Parathyroid adenoma (tissue), 2 donors: ENCODE data around the gene SIGLEC8.
A peak's percentile ranks its signal among the peaks of the same experiment; 100 is the strongest.

ENCODE experiments used
- H2AFZ ChIP-seq: fragments of 300-600 bp; sonication (generic); one replicate; pipeline ENCODE4 v1.7.0; 2017; ENCODE audit warnings: antibody characterized with exemption, mild to moderate bottlenecking
- H3K27ac ChIP-seq: fragments of 300-600 bp; sonication (generic); one replicate; pipeline ENCODE4 v1.7.0; 2017
- H3K27me3 ChIP-seq: fragments of 300-600 bp; sonication (generic); one replicate; pipeline ENCODE4 v1.7.0; 2017; ENCODE audit warnings: low read length; ENCODE audit not compliant: control insufficient read depth, insufficient read depth
- H3K36me3 ChIP-seq: fragments of 300-600 bp; sonication (generic); one replicate; pipeline ENCODE4 v1.7.0; 2017; ENCODE audit warnings: low read length; ENCODE audit not compliant: control insufficient read depth, insufficient read depth
- H3K4me1 ChIP-seq: fragments of 300-600 bp; sonication (generic); one replicate; pipeline ENCODE4 v1.7.0; 2017; ENCODE audit warnings: control low read depth
- H3K4me2 ChIP-seq: fragments of 300-600 bp; sonication (generic); one replicate; pipeline ENCODE4 v1.7.0; 2017; ENCODE audit warnings: low read length
- H3K4me3 ChIP-seq: fragments of 300-600 bp; sonication (generic); one replicate; pipeline ENCODE4 v1.7.0; 2017; ENCODE audit warnings: low read depth, low read length
- H3K79me2 ChIP-seq: fragments of 300-600 bp; sonication (generic); one replicate; pipeline ENCODE4 v1.7.0; 2017; ENCODE audit warnings: control low read depth
- H3K9ac ChIP-seq: fragments of 300-600 bp; sonication (generic); one replicate; pipeline ENCODE4 v1.7.0; 2017; ENCODE audit warnings: mild to moderate bottlenecking
- H3K9me3 ChIP-seq: fragments of 300-600 bp; sonication (generic); one replicate; pipeline ENCODE4 v1.7.0; 2017; ENCODE audit warnings: low read length; ENCODE audit not compliant: control insufficient read depth
- TF ChIP-seq, protein P1 (sequence below): fragments of 300-600 bp; sonication (generic); IDR thresholded peaks from one replicate; pipeline ENCODE4 v1.7.0; 2017; ENCODE audit warnings: antibody characterized with exemption, mild to moderate bottlenecking
- donor health status: primary hyperparathyroidism.

Gene SIGLEC8

DNA sequence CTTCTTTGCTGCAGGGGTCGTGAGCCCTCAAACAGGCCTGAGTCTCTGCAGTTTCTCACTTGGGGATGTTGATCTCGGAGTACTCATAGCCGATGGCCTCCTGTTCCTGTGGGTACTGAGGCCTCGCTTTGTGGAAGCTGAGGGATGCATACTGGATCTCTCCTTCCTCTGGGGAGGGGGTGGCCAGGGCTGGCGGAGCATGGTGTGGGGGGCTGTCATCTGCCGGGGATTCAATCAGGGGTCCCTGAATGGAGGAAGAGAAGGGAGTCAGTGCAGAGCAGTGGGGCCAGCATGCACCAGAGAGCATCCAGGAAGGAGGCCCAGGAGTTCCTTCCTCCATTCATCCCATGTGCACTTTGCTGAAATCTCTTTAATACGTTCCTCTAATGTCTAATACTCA, 33.3 kb upstream of the SIGLEC8 start:
- no peak overlapping the region for H3K27ac ChIP-seq
- H3K79me2 ChIP-seq = no peaks in the 10 kb centered on the region
- H3K9me3 ChIP-seq = no peaks in the 10 kb centered on the region
- no peak overlapping the region for H3K4me3 ChIP-seq
- H3K4me1 ChIP-seq = no peaks in the 10 kb centered on the region
- H2AFZ ChIP-seq = no peak overlapping the region
- TF ChIP-seq, protein P1, sequence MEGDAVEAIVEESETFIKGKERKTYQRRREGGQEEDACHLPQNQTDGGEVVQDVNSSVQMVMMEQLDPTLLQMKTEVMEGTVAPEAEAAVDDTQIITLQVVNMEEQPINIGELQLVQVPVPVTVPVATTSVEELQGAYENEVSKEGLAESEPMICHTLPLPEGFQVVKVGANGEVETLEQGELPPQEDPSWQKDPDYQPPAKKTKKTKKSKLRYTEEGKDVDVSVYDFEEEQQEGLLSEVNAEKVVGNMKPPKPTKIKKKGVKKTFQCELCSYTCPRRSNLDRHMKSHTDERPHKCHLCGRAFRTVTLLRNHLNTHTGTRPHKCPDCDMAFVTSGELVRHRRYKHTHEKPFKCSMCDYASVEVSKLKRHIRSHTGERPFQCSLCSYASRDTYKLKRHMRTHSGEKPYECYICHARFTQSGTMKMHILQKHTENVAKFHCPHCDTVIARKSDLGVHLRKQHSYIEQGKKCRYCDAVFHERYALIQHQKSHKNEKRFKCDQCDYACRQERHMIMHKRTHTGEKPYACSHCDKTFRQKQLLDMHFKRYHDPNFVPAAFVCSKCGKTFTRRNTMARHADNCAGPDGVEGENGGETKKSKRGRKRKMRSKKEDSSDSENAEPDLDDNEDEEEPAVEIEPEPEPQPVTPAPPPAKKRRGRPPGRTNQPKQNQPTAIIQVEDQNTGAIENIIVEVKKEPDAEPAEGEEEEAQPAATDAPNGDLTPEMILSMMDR = no peak
- H3K27me3 ChIP-seq = no peaks in the 10 kb centered on the region
- no peak overlapping the region for H3K4me2 ChIP-seq
- H3K36me3 ChIP-seq = no peaks in the 10 kb centered on the region
- no peak overlapping the region for H3K9ac ChIP-seq

- Histone ChIP-seq H3K9ac (no peak overlapping the region), H3K4me2 (no peak overlapping the region), H3K36me3 (no peaks in the 10 kb centered on the region), H3K79me2 (no peaks in the 10 kb centered on the region), H3K27me3 (no peaks in the 10 kb centered on the region), H2AFZ (peak overlapping the region; percentile 61), H3K9me3 (no peaks in the 10 kb centered on the region), H3K4me1 (no peaks in the 10 kb centered on the region), H3K27ac (peak overlapping the region; percentile 29), H3K4me3 (no peak overlapping the region)
- TF ChIP-seq, protein P1 = no peak
Observed at GRCh38 chr19:51490676-51491075, 32.4 kb upstream of the SIGLEC8 start.

DNA sequence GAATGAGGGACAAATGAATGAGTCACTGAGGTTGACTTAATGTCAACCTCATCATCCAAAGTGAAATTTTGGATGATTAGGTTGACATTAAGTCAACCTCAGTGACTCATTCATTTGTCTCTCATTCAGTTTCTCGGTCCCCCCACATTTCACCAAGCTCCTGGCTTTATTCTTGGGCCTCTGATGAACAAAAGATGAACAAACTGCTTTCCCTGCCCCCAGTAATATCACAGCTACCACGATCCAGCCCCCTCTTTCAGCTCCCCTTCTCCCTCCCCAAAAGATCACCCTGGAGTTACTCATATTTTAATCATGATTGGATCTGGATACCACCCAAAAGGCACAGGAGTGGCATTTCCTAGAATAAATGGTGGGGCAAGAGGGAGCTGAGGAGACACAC, 30.9 kb upstream of the SIGLEC8 start:
- no peak overlapping the region for H3K4me2 ChIP-seq
- no peak overlapping the region for H2AFZ ChIP-seq
- H3K4me1 ChIP-seq = no peaks in the 10 kb centered on the region
- no peak overlapping the region for H3K9ac ChIP-seq
- TF ChIP-seq, protein P1 = no peak
- H3K4me3 ChIP-seq = no peak overlapping the region
- H3K36me3 ChIP-seq = no peaks in the 10 kb centered on the region
- H3K79me2 ChIP-seq = no peaks in the 10 kb centered on the region
- H3K9me3 ChIP-seq = no peaks in the 10 kb centered on the region
- no peaks in the 10 kb centered on the region for H3K27me3 ChIP-seq
- H3K27ac ChIP-seq = no peak overlapping the region

DNA sequence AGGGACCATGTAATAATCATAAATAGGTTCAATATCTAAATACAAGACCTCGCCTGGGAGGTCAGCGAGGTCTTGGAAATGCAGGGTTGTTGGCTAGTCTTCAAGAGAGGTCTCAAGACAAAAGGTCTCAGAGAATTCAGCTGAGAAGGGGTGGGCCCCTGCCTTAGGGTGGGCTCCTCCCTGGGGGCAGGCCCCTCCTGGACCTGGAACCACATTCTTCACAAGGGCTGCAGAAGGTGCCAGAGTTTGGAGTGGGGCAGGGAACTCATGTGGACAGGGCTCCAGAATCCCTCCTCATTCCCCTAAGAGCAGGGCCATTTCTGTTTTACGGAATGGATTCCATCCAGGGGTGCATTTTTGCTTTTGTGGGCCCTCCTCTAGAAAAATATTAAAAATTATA, 30.2 kb upstream of the SIGLEC8 start:
- Histone ChIP-seq H3K4me3 (no peak overlapping the region), H3K9ac (no peak overlapping the region), H3K9me3 (no peaks in the 10 kb centered on the region), H3K27me3 (no peaks in the 10 kb centered on the region), H3K27ac (no peak overlapping the region), H3K4me1 (no peaks in the 10 kb centered on the region), H3K79me2 (no peaks in the 10 kb centered on the region), H3K4me2 (no peak overlapping the region), H2AFZ (no peak overlapping the region), H3K36me3 (no peaks in the 10 kb centered on the region)
- TF ChIP-seq, protein P1 = no peak

- no peaks in the 10 kb centered on the region for H3K27me3 ChIP-seq
- H3K9me3 ChIP-seq = no peaks in the 10 kb centered on the region
- no peak overlapping the region for H3K9ac ChIP-seq
- H3K4me2 ChIP-seq = no peak overlapping the region
- H3K27ac ChIP-seq = no peak overlapping the region
- TF ChIP-seq, protein P1 = no peak
- no peak overlapping the region for H3K4me3 ChIP-seq
- H3K79me2 ChIP-seq = no peaks in the 10 kb centered on the region
- no peaks in the 10 kb centered on the region for H3K4me1 ChIP-seq
- H2AFZ ChIP-seq = no peak overlapping the region
- H3K36me3 ChIP-seq = no peaks in the 10 kb centered on the region
Observed at GRCh38 chr19:51485960-51486660, 27.9 kb upstream of the SIGLEC8 start.
